Stimulated activated CD8-positive, alpha-beta memory T cell treated with anti-CD3 and anti-CD28 coated beads, Interleukin-7, amount 100 ng/mL, for 48 hours (primary cell): ENCODE results near the gene GJC1.
"Not testable (repeated sequence)": the region's sequence is repeated elsewhere in the genome, so short reads cannot be mapped to it uniquely, and the experiment has no call there.

Experiments used
- DNase-seq, 2 donors: peaks; one replicate each; pipeline ENCODE4 v3.0.0-alpha.2; 2020; ENCODE audit warnings: low read depth in 1 of 2; ENCODE audit errors: extremely low read depth in 1 of 2

GJC1 gene

DNA sequence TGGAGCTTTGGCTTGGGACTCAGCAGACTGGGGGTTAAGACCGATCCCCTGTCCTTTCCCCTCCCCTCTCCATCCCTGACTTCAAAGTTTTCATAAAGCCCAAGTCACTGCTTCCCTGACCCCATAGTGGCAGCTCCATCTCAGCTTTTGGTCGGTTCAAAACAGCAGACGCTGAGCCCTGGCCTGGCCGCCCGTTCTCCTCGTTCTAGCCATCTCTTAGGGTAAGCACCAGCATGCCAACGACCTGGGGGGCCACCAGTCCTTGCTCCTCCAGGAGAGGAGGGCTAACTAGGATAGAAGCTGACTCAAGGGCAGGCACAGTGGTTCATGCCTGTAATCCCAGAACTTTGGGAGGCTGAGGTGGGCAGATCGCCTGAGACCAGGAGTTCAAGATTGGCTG is 16.1 kb upstream of the GJC1 start:
- DNase-seq = no peak

DNA sequence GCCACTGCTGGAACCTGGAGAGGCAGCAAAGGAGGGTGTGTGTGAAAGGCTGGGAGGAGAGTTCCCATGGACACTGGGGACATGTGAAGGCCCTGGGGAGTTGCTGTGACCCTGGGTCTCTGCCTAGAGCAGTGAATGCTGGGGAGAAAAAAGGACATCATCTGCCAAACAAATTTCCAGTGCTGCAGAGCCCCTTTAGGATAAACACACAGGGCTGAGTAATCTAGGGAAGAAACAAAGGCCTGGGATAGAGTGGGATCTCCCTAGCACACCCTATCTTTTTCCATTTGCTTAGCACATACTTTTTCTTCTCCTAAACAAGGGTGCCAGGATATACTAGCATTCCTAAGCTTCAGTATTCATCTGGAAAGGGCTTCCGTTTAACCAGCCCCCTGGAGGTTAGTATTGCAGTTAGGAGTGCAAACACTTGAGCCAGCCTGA is 14.3 kb upstream of the GJC1 start:
- DNase-seq = no peak

DNA sequence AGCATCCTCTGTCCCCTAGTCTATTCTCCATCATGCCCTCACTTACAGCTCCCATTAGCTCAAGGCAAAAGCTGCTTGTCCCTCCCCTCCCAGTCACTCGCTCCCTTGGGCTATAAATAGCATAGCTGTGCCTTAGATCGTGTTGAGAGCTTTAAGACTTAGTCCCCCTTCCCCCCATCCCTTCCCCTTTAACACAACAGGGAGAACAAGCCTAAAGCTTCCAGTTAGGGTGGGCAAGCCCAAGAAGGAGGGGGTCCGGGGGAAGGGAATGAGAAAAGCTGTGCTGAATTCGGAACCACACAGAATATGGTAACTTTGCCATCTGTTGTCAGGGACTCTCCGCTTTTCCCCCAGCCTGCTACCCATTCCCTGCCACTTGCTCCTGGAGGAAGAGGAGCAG is 12.7 kb upstream of the GJC1 start:
- DNase-seq = no peak

DNA sequence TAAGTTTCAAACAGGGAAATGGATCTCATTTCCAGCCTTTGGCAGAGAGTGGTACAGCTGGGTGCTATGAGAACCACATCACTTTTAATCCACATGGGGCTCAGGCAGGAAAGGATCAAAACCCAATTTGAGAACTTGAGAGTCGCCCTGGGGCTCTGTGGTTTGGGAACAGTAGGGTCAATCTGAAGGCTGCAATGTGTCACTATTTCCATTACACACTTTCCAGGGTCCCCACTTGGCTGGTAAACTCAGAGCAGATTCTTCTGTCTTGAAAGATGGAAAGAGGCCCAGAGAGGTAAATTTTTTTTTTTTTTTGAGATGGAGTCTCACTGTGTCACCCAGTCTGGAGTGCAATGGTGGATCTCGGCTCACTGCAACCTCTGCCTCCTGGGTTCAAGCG is 10.8 kb upstream of the GJC1 start:
- DNase-seq = no peak

DNA sequence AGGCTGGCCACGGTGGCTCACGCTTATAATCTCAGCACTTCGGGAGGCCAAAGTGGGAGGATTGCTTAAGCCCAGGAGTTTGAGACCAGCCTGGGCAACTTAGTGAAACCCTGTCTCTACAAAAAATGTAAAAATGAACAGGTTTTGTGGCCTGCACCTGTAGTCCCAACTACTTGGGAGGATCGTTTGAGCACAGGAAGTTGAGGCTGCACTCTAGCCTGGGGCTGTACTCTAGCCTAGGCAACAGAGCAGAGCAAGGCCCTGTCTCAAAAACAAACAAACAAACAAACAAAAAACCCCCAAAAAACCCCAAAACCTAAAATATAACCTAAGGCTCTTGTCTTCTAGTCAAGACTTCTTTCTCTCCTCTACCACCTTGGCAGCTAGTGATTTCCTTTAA is 10.2 kb upstream of the GJC1 start:
- DNase-seq = no peak

DNA sequence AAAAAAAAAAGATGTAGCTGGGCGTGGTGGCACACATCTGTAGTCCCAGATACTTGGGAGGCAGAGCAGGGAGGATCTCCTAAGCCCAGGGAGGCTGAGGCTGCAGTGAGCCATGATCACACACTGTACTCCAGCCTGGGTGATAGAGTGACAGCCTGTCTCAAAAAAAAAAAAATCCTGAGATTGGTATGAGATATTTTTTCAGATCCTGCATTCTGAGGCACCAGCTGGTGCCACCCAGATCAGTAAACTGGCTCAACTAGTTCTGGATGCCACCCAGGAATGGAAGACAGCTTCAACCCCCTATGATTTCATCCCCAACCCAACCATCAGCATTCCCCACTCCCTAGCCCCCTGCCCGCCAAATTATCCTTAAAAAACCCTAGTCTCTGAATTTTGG is 7.1 kb upstream of the GJC1 start:
- DNase-seq = no peak

DNA sequence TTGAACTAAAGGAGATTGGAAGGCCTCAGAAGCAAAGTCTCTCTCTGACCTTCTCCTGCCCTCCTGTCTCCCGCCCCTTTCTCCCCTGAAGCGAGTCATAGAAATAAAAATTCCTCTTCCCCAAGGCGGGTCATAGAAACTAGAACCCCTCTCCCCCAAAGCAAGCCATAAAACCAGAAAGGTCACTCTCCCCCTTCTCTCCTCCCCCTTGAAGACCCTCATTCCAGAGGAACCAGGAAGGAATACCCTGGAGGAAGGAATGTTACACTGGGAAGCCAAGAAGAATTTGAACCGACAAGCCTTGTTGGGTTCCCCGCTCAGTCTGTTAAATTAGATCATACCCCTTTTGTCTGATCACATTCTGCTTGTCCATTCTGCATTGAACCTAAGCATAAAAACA is 2.7 kb upstream of the GJC1 start:
- no peak for DNase-seq

DNA sequence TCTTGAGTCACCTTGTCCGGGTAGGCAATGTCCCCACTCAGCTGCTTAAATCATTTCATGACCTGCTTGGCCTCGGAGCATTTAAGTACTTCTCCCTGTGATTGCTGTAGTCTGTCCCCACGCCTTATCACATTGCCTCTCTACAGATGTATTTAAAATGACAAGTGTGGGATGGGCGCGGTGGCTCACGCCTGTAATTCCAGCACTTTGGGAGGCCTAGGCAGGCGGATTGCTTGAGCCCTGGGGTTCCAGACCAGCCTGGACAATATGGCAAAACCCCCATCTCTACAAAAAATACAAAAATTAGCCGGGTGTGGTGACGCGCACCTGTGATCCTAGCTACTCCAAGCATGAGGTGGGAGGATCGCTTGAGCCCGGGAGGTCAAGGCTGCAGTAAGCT is 1.3 kb upstream of the GJC1 start:
- no peak for DNase-seq

DNA sequence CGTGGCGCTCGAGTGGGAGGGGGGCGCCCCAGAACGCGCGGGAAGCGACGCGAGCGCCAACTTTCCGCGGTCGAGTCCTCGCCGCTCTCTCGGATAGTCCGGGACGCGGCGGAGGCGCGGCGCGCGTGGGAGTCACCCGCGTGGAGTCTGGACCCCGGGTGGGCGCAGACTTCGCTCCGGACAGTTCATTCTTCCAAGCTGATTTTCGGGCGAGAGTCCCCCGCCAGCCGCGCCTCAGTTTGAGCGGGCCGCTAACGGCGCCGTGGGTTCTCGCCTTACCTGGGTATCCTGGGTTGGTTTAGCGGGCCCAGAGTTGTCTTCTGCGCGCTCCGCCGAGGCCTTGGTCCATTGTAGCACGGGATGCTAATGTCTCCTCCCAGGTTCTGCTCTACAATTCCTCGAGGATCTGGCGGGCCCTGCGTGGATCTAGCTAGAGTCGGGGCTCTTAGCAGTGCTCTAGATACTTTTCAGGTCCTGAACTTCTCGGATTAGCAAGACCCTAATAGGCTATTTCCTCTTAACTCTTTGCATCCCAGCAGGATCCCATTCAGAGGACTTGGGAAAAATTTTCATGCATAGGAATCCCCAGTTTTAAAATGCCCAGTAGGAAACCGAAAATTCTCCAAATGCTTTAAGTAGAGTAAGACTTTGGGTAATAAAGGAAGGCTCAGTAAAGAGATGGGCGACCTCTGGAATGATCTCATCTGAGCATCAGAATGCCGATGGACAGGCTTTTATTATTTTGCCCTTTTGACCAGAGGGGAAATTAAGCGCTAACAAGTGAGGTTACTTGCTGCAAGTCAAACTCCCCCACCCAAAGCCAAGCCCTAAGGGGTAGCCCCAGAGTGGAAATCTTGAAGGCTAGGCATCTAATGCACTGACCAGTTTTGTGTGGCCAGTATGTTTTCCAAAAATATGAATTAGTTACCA is 537 bp upstream of the GJC1 start:
- no peak for DNase-seq

DNA sequence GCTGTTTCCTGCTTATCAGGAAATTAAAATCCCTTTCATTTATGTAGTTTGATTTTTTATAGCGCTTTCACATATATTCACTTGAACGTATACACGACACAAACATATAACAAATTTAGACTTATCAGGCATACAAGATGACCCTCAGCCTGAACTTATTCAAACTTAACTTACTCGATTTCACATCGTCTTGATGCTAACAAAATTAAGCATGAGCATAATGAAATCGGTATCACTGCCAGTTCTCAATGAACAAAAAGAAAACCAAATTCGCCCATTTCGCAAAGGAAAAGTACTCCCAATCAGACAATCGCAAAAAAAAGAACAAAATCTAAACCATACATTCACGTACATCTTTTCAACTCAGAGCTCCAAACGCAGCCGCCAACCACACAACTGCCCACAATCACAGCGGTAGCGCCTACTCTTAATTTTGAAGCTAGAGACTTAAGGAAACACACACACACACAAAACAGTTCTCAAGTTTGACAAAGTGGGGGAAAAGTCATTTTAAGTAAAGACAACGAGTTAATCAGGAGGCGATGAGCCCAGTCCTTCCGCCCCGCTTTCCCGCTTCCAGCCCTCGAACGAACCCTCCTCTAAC is 1.1 kb downstream of the GJC1 start:
- no peak for DNase-seq

DNA sequence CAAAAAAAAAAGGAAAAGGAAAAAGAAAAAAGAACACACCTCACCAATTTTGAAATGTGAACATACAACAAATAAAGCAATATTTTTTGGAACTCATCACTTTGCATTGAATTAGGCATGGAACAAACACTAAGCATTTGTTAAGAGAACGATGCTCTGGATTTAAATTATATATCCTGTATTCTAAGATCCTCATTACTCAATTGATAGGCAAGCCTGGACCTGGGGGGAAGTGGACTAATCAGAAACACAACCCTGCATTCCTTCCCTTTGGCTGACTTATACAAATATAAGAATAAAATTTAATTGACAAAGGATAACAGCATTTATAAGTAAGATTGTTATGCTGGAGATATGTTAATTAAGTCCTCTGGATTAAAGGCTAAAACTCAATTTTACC is 2.2 kb downstream of the GJC1 start:
- no peak for DNase-seq

DNA sequence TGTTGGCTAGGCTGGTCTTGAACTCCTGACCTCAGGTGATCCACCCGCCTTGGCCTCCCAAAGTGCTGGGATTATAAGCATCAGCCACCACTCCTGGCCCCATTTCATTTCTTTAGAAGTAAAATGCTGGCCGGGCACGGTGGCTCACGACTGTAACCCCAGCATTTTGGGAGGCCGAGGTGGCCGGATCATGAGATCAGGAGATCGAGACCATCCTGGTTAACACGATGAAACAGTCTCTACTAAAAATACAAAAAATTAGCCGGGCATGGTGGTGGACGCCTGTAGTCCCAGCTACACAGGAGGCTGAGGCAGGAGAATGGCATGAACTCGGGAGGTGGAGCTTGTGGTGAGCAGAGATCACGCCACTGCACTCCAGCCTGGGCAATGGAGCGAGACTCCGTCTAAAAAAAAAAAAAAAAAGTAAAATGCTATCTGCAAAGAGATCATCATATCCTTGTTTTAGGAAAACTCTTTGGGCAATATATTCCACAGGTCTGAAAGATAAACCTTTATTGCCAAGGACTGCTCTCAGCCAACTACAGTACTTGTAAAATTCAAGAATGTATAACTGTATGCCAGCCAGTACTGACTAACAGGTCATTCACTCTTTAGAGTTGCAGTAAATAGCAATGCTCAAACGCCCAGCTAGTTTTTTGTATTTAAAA is 3.8 kb downstream of the GJC1 start:
- DNase-seq = no peak

DNA sequence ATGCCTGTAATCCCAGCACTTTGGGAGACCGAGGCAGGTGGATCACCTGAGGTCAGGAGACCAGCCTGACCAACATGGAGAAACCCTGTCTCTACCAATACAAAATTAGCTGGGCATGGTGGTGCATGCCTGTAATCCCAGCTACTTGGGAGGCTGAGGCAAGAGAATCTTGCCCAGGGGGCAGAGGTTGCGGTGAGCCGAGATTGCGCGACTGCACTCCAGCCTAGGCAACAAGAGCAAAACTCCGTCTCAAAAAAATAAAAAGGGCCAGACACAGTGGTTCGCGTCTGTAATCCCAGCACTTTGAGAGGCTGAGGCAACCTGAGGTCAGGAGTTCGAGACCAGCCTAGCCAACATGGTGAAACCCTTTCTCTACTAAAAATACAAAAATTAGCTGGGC is 4.9 kb downstream of the GJC1 start:
- DNase-seq = not testable (repeated sequence)

DNA sequence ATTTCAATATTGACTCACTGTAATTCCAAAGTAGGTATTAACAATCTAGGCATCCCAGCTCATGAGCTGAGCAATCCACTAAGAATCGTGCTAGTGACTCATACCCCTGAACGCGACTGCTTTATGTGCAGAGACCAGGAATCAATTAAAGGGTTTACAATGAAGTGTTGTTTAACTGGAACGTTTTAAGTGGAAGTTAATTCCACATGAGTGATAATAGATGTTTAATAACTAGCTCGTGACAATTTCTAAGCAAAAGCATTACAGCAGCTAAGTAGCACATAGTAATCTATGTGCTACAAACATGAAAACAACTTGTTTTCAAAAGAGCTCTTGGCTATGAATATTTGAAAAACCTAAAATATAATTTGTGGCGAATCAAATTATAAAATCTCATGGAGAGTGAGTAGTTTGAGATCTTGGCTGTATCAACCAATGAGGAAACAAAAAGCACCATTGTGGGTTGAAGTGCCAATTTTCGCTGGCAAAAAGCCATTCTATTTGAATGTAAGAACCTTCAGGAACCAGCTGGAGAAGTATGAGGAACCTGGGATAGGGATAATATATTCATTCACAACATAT is 9.4 kb downstream of the GJC1 start:
- DNase-seq = no peak

DNA sequence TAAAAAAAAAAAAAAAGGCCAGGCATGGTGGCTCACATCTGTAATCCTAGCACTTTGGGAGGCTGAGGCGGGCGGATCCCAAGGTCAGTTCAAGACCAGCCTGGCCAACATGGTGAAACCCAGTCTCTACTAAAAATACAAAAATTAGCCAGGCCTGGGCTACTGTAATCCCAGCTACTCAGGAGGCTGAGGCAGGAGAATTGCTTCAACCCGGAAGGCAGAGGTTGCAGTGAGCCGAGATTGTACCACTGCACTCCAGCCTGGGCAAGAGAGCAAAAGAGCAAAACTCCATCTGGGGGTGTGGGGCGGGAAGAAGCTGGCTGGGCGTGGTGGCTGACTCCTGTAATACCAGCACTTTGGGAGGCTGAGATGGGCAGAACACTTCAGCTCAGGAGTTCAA is 11.6 kb downstream of the GJC1 start:
- not testable (repeated sequence) for DNase-seq

DNA sequence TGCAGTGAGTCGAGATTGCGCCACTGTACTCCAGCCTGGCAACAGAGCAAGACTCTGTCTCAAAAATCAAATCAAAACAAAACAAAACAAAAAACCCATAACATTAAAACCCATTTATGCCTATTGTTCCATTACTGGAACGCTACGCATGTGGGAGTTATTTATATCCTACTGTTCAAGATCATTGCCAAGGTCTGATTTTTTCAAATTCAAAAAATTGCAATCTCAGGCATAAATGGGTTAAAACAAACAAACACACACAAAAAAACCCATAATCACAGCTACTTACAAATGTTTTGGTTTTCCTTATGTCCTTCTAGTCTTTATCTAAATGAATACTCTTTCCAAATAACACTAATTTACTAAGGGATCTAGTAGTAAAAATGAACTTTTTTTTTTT is 17.8 kb downstream of the GJC1 start:
- DNase-seq = no peak

DNA sequence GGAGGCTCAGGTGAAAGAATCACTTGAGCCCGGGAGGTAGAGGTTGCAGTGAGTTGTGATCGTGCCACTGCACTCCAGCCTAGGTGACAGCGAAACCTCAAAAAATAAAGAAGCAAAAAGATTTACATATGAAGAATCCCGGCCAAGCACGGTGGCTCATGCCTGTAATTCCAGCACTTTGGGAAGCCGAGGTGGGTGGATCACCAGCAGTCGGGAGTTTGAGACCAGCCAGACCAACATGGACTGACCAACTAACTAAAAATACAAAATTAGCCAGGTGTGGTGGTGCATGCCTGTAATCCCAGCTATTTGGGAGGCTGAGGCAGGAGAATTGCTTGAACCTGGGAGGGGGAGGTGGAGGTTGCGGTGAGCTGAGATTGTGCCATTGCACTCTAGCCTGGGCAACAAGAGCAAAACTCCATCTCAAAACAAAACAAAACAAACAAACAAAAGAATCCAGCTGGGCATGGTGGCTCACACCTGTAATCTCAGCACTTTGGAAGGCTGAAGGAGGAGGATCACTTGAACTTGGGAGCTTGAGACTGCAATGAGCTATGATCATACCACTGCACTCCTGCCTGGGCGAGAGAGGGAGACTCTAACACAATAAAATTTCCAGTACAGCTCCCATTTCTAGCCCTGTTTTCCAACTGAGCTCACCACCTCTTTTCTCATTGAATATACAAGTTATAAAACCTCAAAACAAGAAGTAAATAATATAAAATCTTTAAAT is 21.3 kb downstream of the GJC1 start:
- not testable (repeated sequence) for DNase-seq

DNA sequence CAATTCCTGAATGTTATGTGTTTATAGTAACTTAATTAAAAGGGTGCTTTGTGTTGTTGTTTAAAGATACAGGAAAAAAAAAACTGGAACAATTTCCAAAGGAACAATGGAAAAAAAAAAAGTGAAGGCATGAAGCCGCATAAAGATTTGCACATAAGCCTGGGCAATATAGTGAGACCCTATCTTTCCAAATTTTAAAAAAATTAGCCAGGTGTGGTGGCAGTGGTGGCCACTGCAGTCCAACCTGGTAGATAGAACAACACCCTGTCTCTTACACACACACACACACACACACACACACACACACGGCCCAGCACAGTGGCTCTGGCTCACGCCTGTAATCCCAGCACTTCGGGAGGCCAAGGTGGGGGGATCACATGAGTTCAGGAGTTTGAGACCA is 21.9 kb downstream of the GJC1 start:
- DNase-seq = no peak

DNA sequence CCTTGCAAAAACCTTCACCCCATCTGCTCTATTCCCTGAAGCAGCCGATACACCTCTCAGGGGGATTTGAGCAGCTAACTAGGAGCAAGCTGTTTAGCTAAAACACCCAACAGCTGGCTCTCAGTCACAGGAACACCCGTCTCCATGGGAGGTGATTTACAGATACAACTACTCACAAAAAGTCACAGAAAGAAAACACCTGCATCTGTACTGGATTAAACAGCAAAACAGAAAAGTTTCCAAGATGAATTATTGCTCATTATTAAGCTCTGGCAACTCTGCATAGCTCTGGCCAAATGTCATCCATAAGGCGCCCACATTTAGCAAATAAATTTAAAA is 22.3 kb downstream of the GJC1 start:
- no peak for DNase-seq

DNA sequence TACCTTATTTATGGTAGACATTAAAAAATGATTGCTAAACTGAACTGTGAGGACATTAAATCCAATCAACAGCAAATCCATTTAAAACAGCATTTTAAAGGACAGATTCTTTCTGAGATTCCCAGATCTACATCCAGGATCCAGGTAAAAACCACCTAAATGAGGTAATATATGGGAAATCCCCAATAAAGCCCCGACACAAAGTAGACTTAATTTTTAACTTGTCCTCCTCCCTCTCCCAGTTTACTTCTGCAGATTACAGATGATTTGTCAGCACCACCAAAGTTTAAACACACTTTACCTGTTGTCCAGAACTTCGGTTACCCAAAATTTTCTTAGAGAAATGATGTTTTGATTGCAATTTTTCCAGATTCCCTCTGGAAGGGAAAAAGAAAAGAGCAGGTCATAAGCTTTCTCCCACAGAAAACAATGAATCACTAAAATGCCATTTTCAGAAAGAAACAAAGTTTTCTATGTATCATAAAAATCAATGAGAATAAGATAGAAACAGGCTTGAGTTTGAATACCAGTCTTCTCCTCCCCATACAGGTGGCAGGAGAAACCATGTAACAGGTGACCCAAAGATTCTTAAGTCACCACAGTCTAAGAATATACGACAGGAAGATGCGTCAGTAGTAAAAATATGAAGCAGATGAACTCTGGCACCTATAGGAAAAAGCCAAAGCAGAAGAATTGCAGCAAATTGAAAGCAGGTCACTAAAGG is 22.8 kb downstream of the GJC1 start:
- DNase-seq = no peak
